HL-60 (cell line): ENCODE results near the gene ALDH5A1.

Experiments used
- DNase-seq, 2 experiments: peaks; one replicate each; pipeline ENCODE4 v3.0.0-alpha.2; 2010 to 2020; ENCODE audit warnings: low read depth in 1 of 2, low spot score in 1 of 2
- H3K27ac ChIP-seq: fragments of 250-450 bp; sonication (Bioruptor Pico); replicated peaks from 2 replicates; pipeline ENCODE4 v1.5.1; 2020; ENCODE audit warnings: mild to moderate bottlenecking, moderate library complexity
- H3K27me3 ChIP-seq: fragments of 250-450 bp; sonication (Bioruptor Pico); 2 replicates; pipeline ENCODE4 v1.5.1; 2021; ENCODE audit warnings: mild to moderate bottlenecking, moderate library complexity; ENCODE audit not compliant: insufficient read depth, poor library complexity, severe bottlenecking
- H3K4me3 ChIP-seq: replicated peaks from 2 replicates; pipeline ENCODE4 v1.5.1; 2011; ENCODE audit warnings: mild to moderate bottlenecking, control low read depth, low read length; ENCODE audit not compliant: insufficient read depth
- GABPA ChIP-seq: IDR thresholded peaks from 2 replicates; pipeline ENCODE4 v1.6.1; 2012; ENCODE audit warnings: low read depth
- POLR2AphosphoS5 ChIP-seq: IDR thresholded peaks from 2 replicates; pipeline ENCODE4 v1.6.1; 2012; ENCODE audit warnings: low read depth
- SPI1 ChIP-seq: IDR thresholded peaks from 2 replicates; pipeline ENCODE4 v1.6.1; 2012; ENCODE audit warnings: low read depth, mild to moderate bottlenecking, borderline replicate concordance
- TF ChIP-seq, protein P1 (sequence below): IDR thresholded peaks from 2 replicates; pipeline ENCODE4 v1.6.1; 2012; ENCODE audit warnings: low read depth; ENCODE audit not compliant: insufficient replicate concordance
- TF ChIP-seq, protein P2 (sequence below): IDR thresholded peaks from one replicate; pipeline ENCODE4 v1.5.1; 2011; ENCODE audit warnings: low read length, control low read depth, inconsistent platforms; ENCODE audit not compliant: insufficient read depth

The ALDH5A1 gene

DNA sequence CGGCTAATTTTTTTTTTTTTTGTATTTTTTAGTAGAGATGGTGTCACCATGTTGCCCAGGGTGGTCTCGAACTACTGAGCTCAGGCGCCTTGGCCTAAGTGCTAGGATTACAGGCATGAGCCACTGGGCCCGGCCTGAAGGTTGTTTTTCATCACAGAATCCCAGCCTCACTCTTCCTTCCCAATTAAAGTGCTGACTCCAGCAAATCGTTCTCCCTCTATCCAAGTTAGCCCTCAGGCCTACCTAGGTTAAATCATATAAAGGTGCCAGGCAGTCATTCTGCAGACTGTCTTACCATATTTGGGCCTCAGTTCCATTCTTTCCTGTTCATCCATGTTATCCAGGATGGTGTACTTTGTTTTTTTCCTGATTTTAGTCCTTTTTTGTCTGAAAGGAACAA lies 56.4 kb downstream of the ALDH5A1 start:
- no peak overlapping the region for H3K27ac ChIP-seq
- no peak for DNase-seq
- H3K27me3 ChIP-seq, result no peaks in the 10 kb centered on the region
- H3K4me3 ChIP-seq, result no peak overlapping the region
- no peak for TF ChIP-seq POLR2AphosphoS5
- TF ChIP-seq, protein P1, sequence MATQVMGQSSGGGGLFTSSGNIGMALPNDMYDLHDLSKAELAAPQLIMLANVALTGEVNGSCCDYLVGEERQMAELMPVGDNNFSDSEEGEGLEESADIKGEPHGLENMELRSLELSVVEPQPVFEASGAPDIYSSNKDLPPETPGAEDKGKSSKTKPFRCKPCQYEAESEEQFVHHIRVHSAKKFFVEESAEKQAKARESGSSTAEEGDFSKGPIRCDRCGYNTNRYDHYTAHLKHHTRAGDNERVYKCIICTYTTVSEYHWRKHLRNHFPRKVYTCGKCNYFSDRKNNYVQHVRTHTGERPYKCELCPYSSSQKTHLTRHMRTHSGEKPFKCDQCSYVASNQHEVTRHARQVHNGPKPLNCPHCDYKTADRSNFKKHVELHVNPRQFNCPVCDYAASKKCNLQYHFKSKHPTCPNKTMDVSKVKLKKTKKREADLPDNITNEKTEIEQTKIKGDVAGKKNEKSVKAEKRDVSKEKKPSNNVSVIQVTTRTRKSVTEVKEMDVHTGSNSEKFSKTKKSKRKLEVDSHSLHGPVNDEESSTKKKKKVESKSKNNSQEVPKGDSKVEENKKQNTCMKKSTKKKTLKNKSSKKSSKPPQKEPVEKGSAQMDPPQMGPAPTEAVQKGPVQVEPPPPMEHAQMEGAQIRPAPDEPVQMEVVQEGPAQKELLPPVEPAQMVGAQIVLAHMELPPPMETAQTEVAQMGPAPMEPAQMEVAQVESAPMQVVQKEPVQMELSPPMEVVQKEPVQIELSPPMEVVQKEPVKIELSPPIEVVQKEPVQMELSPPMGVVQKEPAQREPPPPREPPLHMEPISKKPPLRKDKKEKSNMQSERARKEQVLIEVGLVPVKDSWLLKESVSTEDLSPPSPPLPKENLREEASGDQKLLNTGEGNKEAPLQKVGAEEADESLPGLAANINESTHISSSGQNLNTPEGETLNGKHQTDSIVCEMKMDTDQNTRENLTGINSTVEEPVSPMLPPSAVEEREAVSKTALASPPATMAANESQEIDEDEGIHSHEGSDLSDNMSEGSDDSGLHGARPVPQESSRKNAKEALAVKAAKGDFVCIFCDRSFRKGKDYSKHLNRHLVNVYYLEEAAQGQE, result no peak
- TF ChIP-seq, protein P2, sequence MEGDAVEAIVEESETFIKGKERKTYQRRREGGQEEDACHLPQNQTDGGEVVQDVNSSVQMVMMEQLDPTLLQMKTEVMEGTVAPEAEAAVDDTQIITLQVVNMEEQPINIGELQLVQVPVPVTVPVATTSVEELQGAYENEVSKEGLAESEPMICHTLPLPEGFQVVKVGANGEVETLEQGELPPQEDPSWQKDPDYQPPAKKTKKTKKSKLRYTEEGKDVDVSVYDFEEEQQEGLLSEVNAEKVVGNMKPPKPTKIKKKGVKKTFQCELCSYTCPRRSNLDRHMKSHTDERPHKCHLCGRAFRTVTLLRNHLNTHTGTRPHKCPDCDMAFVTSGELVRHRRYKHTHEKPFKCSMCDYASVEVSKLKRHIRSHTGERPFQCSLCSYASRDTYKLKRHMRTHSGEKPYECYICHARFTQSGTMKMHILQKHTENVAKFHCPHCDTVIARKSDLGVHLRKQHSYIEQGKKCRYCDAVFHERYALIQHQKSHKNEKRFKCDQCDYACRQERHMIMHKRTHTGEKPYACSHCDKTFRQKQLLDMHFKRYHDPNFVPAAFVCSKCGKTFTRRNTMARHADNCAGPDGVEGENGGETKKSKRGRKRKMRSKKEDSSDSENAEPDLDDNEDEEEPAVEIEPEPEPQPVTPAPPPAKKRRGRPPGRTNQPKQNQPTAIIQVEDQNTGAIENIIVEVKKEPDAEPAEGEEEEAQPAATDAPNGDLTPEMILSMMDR, result no peak
- TF ChIP-seq GABPA, result no peak
- TF ChIP-seq SPI1, result no peak

DNA sequence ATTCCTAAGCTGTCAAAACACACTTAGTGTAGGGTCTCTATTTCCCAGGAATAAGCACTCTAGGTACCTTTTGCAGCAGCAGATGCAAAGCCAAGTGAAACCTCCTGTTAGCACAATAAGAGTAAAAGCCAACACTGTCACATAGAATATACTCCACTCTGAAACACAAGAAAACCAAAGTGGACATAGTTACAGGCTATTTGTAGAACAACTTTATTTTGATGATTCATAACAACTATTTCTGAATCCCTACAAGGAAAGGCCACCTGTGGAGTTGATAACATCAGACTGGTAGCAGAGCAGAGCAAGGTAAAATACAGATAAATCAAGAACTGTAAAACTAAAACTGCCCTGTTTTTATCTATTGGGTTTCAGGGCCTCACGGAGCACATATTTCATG lies 59.7 kb downstream of the ALDH5A1 start:
- TF ChIP-seq GABPA (no peak), SPI1 (no peak), POLR2AphosphoS5 (no peak)
- TF ChIP-seq, protein P2, result no peak
- TF ChIP-seq, protein P1, result no peak
- H3K27ac ChIP-seq, result no peak overlapping the region
- DNase-seq, result no peak

GRCh38 chr6:24558516-24558915 lies 63.7 kb downstream of the ALDH5A1 start:
- TF ChIP-seq, protein P1, result no peak
- TF ChIP-seq SPI1 (no peak), POLR2AphosphoS5 (no peak), GABPA (no peak)
- TF ChIP-seq, protein P2, result no peak
- Histone ChIP-seq H3K27me3 (no peaks in the 10 kb centered on the region), H3K4me3 (no peak overlapping the region), H3K27ac (no peak overlapping the region)
- no peak for DNase-seq

More for the DNA sequence above, 59.7 kb downstream of the ALDH5A1 start:
- Histone ChIP-seq H3K4me3 (no peak overlapping the region), H3K27me3 (no peaks in the 10 kb centered on the region)
